ENCODE results near the gene CSRP2.

CSRP2 gene

DNA sequence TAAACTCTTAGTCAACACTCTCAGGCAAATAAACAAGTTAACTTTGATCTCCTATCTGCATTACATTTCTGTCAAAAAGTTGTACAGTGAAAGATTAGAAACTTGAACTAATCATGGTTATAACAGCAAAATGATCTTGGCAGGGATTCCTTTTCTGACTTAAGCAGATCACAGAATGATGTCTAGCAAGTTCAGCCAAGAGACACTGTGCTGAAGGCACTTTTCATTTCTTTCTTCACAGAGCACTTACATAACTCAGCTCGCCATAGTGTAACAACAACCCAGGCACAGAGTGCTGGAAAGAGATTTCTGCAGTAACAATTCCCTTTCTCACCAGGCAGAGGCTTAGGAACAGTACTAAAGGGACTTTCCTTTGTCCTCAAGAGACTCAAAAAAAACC is 19.6 kb upstream of the CSRP2 start:
- Histone ChIP-seq H3K36me3 (replicated peaks) (no peaks in the 10 kb centered on the region), H3K27me3 (replicated peaks) (no peaks in the 10 kb centered on the region), H3K4me3 (ENCODE audit: low read depth, low read length) (no peak overlapping the region), H3K27ac (no peak overlapping the region)
- TF ChIP-seq, protein P1, sequence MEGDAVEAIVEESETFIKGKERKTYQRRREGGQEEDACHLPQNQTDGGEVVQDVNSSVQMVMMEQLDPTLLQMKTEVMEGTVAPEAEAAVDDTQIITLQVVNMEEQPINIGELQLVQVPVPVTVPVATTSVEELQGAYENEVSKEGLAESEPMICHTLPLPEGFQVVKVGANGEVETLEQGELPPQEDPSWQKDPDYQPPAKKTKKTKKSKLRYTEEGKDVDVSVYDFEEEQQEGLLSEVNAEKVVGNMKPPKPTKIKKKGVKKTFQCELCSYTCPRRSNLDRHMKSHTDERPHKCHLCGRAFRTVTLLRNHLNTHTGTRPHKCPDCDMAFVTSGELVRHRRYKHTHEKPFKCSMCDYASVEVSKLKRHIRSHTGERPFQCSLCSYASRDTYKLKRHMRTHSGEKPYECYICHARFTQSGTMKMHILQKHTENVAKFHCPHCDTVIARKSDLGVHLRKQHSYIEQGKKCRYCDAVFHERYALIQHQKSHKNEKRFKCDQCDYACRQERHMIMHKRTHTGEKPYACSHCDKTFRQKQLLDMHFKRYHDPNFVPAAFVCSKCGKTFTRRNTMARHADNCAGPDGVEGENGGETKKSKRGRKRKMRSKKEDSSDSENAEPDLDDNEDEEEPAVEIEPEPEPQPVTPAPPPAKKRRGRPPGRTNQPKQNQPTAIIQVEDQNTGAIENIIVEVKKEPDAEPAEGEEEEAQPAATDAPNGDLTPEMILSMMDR (IDR thresholded peaks at IDR 0.05; ENCODE audit: low read depth, low read length, missing control alignments) = no peak
- no peak for DNase-seq
- in situ Hi-C loops (cut with HindIII; ENCODE audit: low pct_ligation_motif_present, low sequenced_read_pairs) = no loop called here

DNA sequence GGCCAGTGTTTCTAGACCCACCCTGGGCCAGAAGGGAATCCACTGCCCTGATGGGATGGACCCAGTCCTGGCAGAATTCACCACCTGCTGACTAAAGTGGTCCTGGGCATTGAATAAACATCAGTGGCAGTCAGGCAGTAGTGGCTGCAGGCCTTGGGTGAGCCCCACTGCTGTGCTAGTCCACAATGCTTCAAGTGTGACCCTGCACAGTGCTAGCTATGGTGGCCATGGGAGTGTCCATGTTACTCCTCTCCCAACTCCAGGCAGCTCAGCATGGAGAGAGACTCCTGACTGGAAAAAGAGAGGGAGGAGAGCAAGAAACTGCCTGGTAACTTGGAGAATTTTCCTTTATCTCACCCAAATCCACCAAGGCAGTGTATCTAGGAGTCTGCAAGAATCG is 17.5 kb upstream of the CSRP2 start:
- TF ChIP-seq, protein P1 (IDR thresholded peaks at IDR 0.05; ENCODE audit: low read depth, low read length, missing control alignments) = no peak
- Histone ChIP-seq H3K27me3 (replicated peaks) (no peaks in the 10 kb centered on the region), H3K27ac (no peak overlapping the region), H3K4me3 (ENCODE audit: low read depth, low read length) (no peak overlapping the region), H3K36me3 (replicated peaks) (no peaks in the 10 kb centered on the region)
- DNase-seq = no peak
- in situ Hi-C loops (cut with HindIII; ENCODE audit: low pct_ligation_motif_present, low sequenced_read_pairs) = no loop called here

DNA sequence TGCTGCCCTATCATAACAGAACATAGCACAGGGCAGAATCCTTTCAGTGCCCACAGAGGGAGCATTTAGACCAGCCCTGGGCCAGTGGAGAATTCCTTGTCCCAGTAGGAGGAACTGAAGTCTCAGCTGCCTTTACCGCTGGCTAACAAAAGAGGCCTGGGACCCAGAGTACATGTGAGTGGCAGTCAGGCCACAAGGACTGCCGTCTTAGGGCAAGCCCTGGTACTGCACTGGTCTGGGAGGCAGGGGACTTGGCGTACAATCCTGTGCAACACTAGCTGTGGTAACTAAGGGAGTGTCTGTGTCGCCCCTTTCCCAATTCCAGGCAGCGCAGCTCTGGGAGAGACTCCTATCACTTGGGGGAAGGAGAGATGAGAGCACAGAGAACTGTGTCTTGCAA is 17.0 kb upstream of the CSRP2 start:
- in situ Hi-C loops (cut with HindIII; ENCODE audit: low pct_ligation_motif_present, low sequenced_read_pairs) = no loop called here
- no peak for DNase-seq
- H3K4me3 ChIP-seq (ENCODE audit: low read depth, low read length) = no peak overlapping the region
- no peaks in the 10 kb centered on the region for H3K36me3 ChIP-seq (replicated peaks)
- no peaks in the 10 kb centered on the region for H3K27me3 ChIP-seq (replicated peaks)
- no peak overlapping the region for H3K27ac ChIP-seq
- TF ChIP-seq, protein P1 (IDR thresholded peaks at IDR 0.05; ENCODE audit: low read depth, low read length, missing control alignments) = no peak

DNA sequence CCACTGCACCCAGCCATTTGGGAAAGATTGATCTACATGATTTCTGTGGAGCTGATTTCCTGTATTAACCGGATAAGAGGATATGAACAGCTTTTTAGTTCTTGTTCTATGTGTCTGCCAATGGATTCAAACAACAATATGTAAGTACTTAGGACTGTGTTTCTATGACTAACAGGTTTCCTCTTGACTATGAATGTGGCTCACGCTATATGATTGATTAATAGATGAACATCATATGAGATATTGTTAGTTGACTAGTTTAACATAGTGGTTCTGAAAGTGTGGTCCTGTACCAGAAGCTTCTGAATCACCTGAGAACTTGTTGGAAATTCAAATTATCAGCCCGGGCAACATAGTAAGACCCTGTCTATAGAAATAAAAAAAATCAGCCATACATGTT is 12.8 kb upstream of the CSRP2 start:
- DNase-seq = no peak
- in situ Hi-C loops (cut with HindIII; ENCODE audit: low pct_ligation_motif_present, low sequenced_read_pairs) = no loop called here
- H3K27ac ChIP-seq = no peak overlapping the region
- no peaks in the 10 kb centered on the region for H3K27me3 ChIP-seq (replicated peaks)
- no peaks in the 10 kb centered on the region for H3K36me3 ChIP-seq (replicated peaks)
- no peak overlapping the region for H3K4me3 ChIP-seq (ENCODE audit: low read depth, low read length)
- TF ChIP-seq, protein P1 (IDR thresholded peaks at IDR 0.05; ENCODE audit: low read depth, low read length, missing control alignments) = no peak

DNA sequence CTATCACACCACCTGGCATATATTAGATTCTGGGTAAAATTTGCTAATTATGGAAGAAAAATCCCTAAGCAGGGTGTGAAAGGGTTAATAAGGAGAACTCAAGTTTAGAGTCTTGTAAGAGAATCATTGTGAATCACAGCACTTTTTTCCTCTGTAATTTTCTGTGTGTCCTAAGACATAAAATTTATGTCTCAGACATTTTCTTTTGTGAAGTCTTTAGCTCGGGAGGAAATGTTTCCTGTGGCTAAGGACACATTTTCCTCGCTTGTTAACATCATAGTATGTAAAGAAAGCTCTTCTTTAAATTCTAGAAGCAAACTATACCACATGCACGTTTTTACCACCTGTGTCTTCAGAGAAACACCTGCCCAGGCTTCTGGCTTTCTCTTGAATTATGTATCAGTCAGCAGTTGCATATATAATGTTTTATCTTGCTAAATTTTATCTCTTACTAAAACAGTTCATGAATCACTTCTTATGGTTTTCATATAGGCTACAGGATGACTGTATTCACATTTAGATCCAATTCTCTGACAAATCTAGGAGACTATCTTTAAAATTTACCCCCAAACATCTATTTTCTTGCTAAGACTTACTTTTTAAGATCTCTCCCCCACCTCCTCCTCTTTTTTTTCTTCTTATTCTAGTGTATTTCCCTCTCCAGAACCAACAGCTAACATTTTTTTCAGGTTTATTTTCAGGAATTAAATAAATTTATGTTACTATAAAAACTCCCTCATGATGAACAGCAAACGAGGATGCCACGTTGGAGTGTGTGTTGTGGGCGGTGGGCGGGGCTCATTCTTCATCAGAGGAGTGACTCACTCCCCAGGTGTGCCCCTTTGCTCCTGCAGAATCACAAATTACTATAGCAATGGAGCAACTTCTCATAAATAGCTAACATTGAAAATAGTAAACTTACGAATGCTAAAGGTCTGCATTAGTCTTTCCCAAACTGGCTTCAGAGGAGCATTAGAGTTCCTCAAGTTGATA is 11.6 kb upstream of the CSRP2 start:
- H3K27ac ChIP-seq = no peak overlapping the region
- no peaks in the 10 kb centered on the region for H3K36me3 ChIP-seq (replicated peaks)
- H3K4me3 ChIP-seq (ENCODE audit: low read depth, low read length) = no peak overlapping the region
- TF ChIP-seq, protein P1 (IDR thresholded peaks at IDR 0.05; ENCODE audit: low read depth, low read length, missing control alignments) = no peak
- DNase-seq = no peak
- no peaks in the 10 kb centered on the region for H3K27me3 ChIP-seq (replicated peaks)
- in situ Hi-C loops (cut with HindIII; ENCODE audit: low pct_ligation_motif_present, low sequenced_read_pairs) = no loop called here
